Medulla oblongata (tissue), 1 donor: Measurements from ENCODE around the gene ZEB2.

Source experiments
- DNase-seq: peaks from one replicate; pipeline ENCODE4 v3.0.0-alpha.2; 2015; ENCODE audit errors: extremely low spot score

The ZEB2 gene

GRCh38 chr2:144513388-144514101 is 6.4 kb downstream of the ZEB2 start:
- peak; percentile 92 for DNase-seq

- DNase-seq, result peak; percentile 70
Observed at GRCh38 chr2:144512891-144513351, 7.0 kb downstream of the ZEB2 start.

GRCh38 chr2:144512470-144512869 is 7.4 kb downstream of the ZEB2 start:
- DNase-seq, result no peak

GRCh38 chr2:144511937-144512336 is 8.0 kb downstream of the ZEB2 start:
- DNase-seq, result peak; percentile 95

- DNase-seq, result no peak
Observed at GRCh38 chr2:144511226-144511810, 8.6 kb downstream of the ZEB2 start.

GRCh38 chr2:144510294-144510991 is 9.5 kb downstream of the ZEB2 start:
- peak; percentile 82 for DNase-seq

GRCh38 chr2:144509879-144510221 is 10.1 kb downstream of the ZEB2 start:
- DNase-seq, result no peak

- no peak for DNase-seq
Observed at GRCh38 chr2:144509001-144509878, 10.7 kb downstream of the ZEB2 start.

- DNase-seq, result peak; percentile 86
Observed at GRCh38 chr2:144508172-144508851, 11.6 kb downstream of the ZEB2 start.

- DNase-seq, result peak; percentile 80
Observed at GRCh38 chr2:144507441-144508171, 12.3 kb downstream of the ZEB2 start.

GRCh38 chr2:144505245-144505831 is 14.6 kb downstream of the ZEB2 start:
- DNase-seq, result peak; percentile 67

- DNase-seq, result peak; percentile 72
Observed at GRCh38 chr2:144504218-144504641, 15.7 kb downstream of the ZEB2 start.

GRCh38 chr2:144503242-144503641 is 16.7 kb downstream of the ZEB2 start:
- DNase-seq, result peak; percentile 84

- DNase-seq, result no peak
Observed at GRCh38 chr2:144502369-144502768, 17.6 kb downstream of the ZEB2 start.

GRCh38 chr2:144501627-144502026 is 18.3 kb downstream of the ZEB2 start:
- no peak for DNase-seq

- DNase-seq, result no peak
Observed at GRCh38 chr2:144501118-144501517, 18.8 kb downstream of the ZEB2 start.

GRCh38 chr2:144500563-144500962 is 19.4 kb downstream of the ZEB2 start:
- DNase-seq, result no peak

GRCh38 chr2:144498277-144498676 is 21.6 kb downstream of the ZEB2 start:
- no peak for DNase-seq

- no peak for DNase-seq
Observed at GRCh38 chr2:144496977-144497598, 22.8 kb downstream of the ZEB2 start.
